ENCODE measurements around the gene TYW3. TPM values are rescaled to one million over a fixed set of nuclear protein-coding genes. Genes with fewer than 3 reads are reported as not detected.

TYW3 gene, protein sequence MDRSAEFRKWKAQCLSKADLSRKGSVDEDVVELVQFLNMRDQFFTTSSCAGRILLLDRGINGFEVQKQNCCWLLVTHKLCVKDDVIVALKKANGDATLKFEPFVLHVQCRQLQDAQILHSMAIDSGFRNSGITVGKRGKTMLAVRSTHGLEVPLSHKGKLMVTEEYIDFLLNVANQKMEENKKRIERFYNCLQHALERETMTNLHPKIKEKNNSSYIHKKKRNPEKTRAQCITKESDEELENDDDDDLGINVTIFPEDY
- total RNA-seq (2022; extraction: Qiagen RNA extraction; ENCODE audit: low read depth): 14.8 to 21.1 TPM (median 19.6 TPM) in 5 replicates

DNA sequence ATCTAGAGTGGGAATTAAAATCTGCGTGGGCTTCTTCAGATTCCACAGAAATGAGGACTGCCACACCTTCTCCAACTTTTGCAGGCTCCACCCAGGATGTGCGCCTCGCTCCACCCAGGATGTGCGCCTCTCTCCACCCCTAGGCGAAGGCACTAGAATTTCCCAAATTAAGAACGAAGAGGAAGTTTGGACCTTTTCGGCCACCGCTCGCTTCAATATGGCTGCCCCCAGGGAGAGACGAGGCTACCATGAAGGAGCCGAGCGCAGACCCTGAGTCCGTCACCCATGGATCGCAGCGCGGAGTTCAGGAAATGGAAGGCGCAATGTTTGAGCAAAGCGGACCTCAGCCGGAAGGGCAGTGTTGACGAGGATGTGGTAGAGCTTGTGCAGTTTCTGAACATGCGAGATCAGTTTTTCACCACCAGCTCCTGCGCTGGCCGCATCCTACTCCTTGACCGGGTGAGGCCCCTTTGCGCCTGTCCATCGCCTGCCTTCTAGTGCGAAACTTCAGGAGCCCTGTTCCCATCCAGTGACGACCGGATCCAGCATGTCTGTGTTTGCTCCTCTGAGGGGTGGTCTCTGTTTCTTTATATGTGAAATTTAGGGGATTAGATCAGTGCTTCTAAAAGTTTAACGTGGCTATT is at the start of gene TYW3, which contains the start of gene CRYZ:
TYW3 (plus strand) TSS at position 193 of the 644 bp plus-strand sequence; CDS start at position 286, 93 bp downstream.
CRYZ (minus strand) TSS at position 91 of the 644 bp plus-strand sequence. CDS start 8,229 bp downstream, outside the sequence.

Other genes with a start within 250 kb of the TYW3 start
- not detected in 5 replicates for gene LRRC53, start 220.5 kb upstream of the TYW3 start, total RNA-seq (2022; extraction: Qiagen RNA extraction; ENCODE audit: low read depth)
- gene ERICH3, start 59.4 kb upstream of the TYW3 start, total RNA-seq (2022; extraction: Qiagen RNA extraction; ENCODE audit: low read depth): not detected in 5 replicates
- 53.0 to 71.2 TPM (median 63.5 TPM) in 5 replicates for gene CRYZ, start 102 bp upstream of the TYW3 start, total RNA-seq (2022; extraction: Qiagen RNA extraction; ENCODE audit: low read depth)